Body of pancreas (tissue), 4 donors: ENCODE measurements around the gene ZBTB18. TPM values are rescaled to one million over a fixed set of nuclear protein-coding genes. Genes with fewer than 3 reads are reported as not detected.

Experiments
- ATAC-seq: fragments of 150-250 bp; one replicate; pipeline ENCODE4 v1.9.1; 2016
- DNase-seq, 4 donors: peaks; one replicate each; pipeline ENCODE4 v3.0.0-alpha.2; 2019
- H3K27ac ChIP-seq, 4 donors: fragments of 200-600 bp; sonication (generic); 1 replicate in 3 of 4; 2 replicates in 1 of 4; pipeline versions ENCODE4 v1.5.1 to v1.6.1; 2016 to 2019; ENCODE audit warnings: mild to moderate bottlenecking in 1 of 4, mixed read lengths in 1 of 4, moderate library complexity in 1 of 4
- H3K27me3 ChIP-seq, 2 donors: fragments of 200-600 bp; sonication (generic); one replicate each; pipeline ENCODE4 v1.6.0; 2016; ENCODE audit warnings: mild to moderate bottlenecking in 1 of 2
- H3K36me3 ChIP-seq, 2 donors: fragments of 200-600 bp; sonication (generic); replicated peaks in 1 of 2; 2 replicates each; pipeline ENCODE4 v1.5.1; 2016; ENCODE audit warnings: low read depth in 2 of 2; ENCODE audit not compliant: insufficient read depth in 1 of 2
- H3K4me1 ChIP-seq: fragments of 200-600 bp; sonication (generic); one replicate; pipeline ENCODE4 v1.6.0; 2016
- H3K4me3 ChIP-seq, 2 donors: fragments of 200-600 bp; sonication (generic); 1 replicate in 1 of 2; 2 replicates in 1 of 2; pipeline ENCODE4 v1.5.1; 2016 to 2019
- H3K9me3 ChIP-seq, 3 donors: fragments of 200-600 bp; sonication (generic); 1 replicate in 2 of 3; 2 replicates in 1 of 3; pipeline ENCODE4 v1.5.1; 2016
- CTCF ChIP-seq, 7 experiments: fragments of 450-650 bp in 4 of 7; fragments of 200-600 bp in 3 of 7; sonication (generic) in 3 of 7; IDR thresholded peaks; one replicate each; pipeline ENCODE4 v1.5.1; 2016 to 2019; ENCODE audit warnings: antibody characterized with exemption in 7 of 7
- POLR2A ChIP-seq, 3 donors: fragments of 450-650 bp; IDR thresholded peaks; one replicate each; pipeline ENCODE4 v1.6.1; 2016; ENCODE audit warnings: antibody characterized with exemption in 3 of 3, mild to moderate bottlenecking in 2 of 3
- WGBS, 2 donors: methylation state at CpG; one replicate each; pipeline ENCODE4 v1.1.5; 2017; 5-methylcytosine and 5-hydroxymethylcytosine counted together
- intact Hi-C: fragments of 100-400 bp; cut with DNase I; formaldehyde crosslinking; loops from one replicate; pipeline ENCODE4 v1.15.1; 2023
- total RNA-seq, 2 donors: library from RNA; depleted of rRNA; stranded (reverse); fragments of >200 nt; gene quantifications; one replicate each; pipeline ENCODE4 v1.1.0, GENCODE V29; 2016

Gene ZBTB18
- total RNA-seq, 2 donors from 2014 or later: 20.4 to 22.6 TPM

GRCh38 chr1:244052728-244053312 lies 1.7 kb downstream of the ZBTB18 start:
- WGBS, 2 donors: 43 to 46% methylated on average over 6 of the region's 6 CpGs
- TF ChIP-seq POLR2A (IDR thresholded peaks at IDR 0.05) (no peak), CTCF (IDR thresholded peaks at IDR 0.05) (no peak)
- Histone ChIP-seq H3K36me3 (peaks cover 4 to 14% of the 10 kb centered on the region in 2 donors), H3K4me3 (no peak overlapping the region), H3K4me1 (peaks cover 49% of the 10 kb centered on the region), H3K9me3 (no peaks in the 10 kb centered on the region), H3K27me3 (no peaks in the 10 kb centered on the region), H3K27ac (peak overlapping the region in 1 of 4 donors; percentile 87)
- DNase-seq: no peak
- intact Hi-C loops: no loop called here
- ATAC-seq: no peak

- DNase-seq (no peak), ATAC-seq (no peak)
- TF ChIP-seq CTCF (IDR thresholded peaks at IDR 0.05): no peak
- TF ChIP-seq POLR2A (IDR thresholded peaks at IDR 0.05): no peak
- no peak overlapping the region for H3K27ac ChIP-seq
- peaks cover 4 to 14% of the 10 kb centered on the region in 2 donors for H3K36me3 ChIP-seq
- H3K27me3 ChIP-seq: no peaks in the 10 kb centered on the region
- H3K4me1 ChIP-seq: peaks cover 49% of the 10 kb centered on the region
- H3K9me3 ChIP-seq: no peaks in the 10 kb centered on the region
- 68 to 71% methylated on average over 11 of the region's 11 CpGs for WGBS, 2 donors
- H3K4me3 ChIP-seq: no peak overlapping the region
- intact Hi-C loops: no loop called here
These were observed 2.7 kb downstream of the ZBTB18 start for GRCh38 chr1:244053831-244054230.

- intact Hi-C loops: no loop called here
- 86 to 90% methylated on average over 17 of the region's 17 CpGs for WGBS, 2 donors
- TF ChIP-seq CTCF (IDR thresholded peaks at IDR 0.05) (no peak), POLR2A (IDR thresholded peaks at IDR 0.05) (no peak)
- no peak for DNase-seq
- no peak overlapping the region for H3K4me3 ChIP-seq
- H3K36me3 ChIP-seq: peaks cover 4 to 14% of the 10 kb centered on the region in 2 donors
- H3K27ac ChIP-seq: no peak overlapping the region
- no peaks in the 10 kb centered on the region for H3K9me3 ChIP-seq
- peaks cover 49% of the 10 kb centered on the region for H3K4me1 ChIP-seq
- no peak for ATAC-seq
- H3K27me3 ChIP-seq: no peaks in the 10 kb centered on the region
These were observed 3.3 kb downstream of the ZBTB18 start for GRCh38 chr1:244054247-244054923.

- H3K4me3 ChIP-seq: no peak overlapping the region
- ATAC-seq: no peak
- no peak for DNase-seq
- WGBS, 2 donors: 93 to 94% methylated on average over 23 to 27 of the region's 27 CpGs
- intact Hi-C loops: no loop called here
- H3K9me3 ChIP-seq: no peaks in the 10 kb centered on the region
- TF ChIP-seq CTCF (IDR thresholded peaks at IDR 0.05) (no peak), POLR2A (IDR thresholded peaks at IDR 0.05) (no peak)
- H3K36me3 ChIP-seq: peaks cover 4 to 14% of the 10 kb centered on the region in 2 donors
- H3K27me3 ChIP-seq: no peaks in the 10 kb centered on the region
- peaks cover 50% of the 10 kb centered on the region for H3K4me1 ChIP-seq
- no peak overlapping the region for H3K27ac ChIP-seq
These were observed 3.8 kb downstream of the ZBTB18 start for GRCh38 chr1:244054924-244055263.

GRCh38 chr1:244056577-244056976 lies 5.5 kb downstream of the ZBTB18 start:
- ATAC-seq: no peak

More at GRCh38 chr1:244056577-244056976, 5.5 kb downstream of the ZBTB18 start:
- Histone ChIP-seq H3K27me3 (no peaks in the 10 kb centered on the region), H3K4me1 (peaks cover 56% of the 10 kb centered on the region), H3K4me3 (no peak overlapping the region), H3K9me3 (no peaks in the 10 kb centered on the region), H3K27ac (no peak overlapping the region), H3K36me3 (peaks cover 4 to 14% of the 10 kb centered on the region in 2 donors)
- 33 to 42% methylated on average over 6 of the region's 6 CpGs for WGBS, 2 donors
- TF ChIP-seq POLR2A (IDR thresholded peaks at IDR 0.05): no peak
- no peak for TF ChIP-seq CTCF (IDR thresholded peaks at IDR 0.05)
- intact Hi-C loops: no loop called here
- DNase-seq: no peak
